Measurements from ENCODE around the gene SLC18A3.

The SLC18A3 gene

DNA sequence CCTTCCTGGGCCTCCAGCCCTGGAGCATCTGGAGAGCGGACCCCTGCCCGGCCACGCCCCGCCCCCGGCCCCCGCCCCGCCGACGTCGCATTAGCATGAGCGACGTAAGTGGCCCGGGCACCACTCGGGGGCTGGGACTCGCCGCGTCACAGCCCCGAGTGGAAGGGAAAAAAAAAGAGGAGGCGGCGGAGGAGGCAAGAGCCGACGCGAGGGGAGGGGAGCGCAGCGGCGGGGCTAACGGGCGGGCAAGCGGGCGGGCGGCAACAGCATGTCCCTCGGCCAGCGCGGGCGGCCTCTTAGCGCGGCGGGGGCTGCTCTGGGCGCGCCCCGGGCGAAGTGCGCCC is at the start of gene SLC18A3:
SLC18A3 (plus strand) TSS at position 197 of the 344 bp plus-strand sequence. CDS start 431 bp downstream, outside the sequence.
- CTCF ChIA-PET: no interaction called here
- no peak within 1 kb of the TSS for H3K27ac ChIP-seq
- no peak for DNase-seq (ENCODE audit: low spot score)
- TF ChIP-seq, protein P1, sequence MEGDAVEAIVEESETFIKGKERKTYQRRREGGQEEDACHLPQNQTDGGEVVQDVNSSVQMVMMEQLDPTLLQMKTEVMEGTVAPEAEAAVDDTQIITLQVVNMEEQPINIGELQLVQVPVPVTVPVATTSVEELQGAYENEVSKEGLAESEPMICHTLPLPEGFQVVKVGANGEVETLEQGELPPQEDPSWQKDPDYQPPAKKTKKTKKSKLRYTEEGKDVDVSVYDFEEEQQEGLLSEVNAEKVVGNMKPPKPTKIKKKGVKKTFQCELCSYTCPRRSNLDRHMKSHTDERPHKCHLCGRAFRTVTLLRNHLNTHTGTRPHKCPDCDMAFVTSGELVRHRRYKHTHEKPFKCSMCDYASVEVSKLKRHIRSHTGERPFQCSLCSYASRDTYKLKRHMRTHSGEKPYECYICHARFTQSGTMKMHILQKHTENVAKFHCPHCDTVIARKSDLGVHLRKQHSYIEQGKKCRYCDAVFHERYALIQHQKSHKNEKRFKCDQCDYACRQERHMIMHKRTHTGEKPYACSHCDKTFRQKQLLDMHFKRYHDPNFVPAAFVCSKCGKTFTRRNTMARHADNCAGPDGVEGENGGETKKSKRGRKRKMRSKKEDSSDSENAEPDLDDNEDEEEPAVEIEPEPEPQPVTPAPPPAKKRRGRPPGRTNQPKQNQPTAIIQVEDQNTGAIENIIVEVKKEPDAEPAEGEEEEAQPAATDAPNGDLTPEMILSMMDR (conservative IDR thresholded peaks at IDR 0.05; ENCODE audit: low read depth): no peak
- POLR2A ChIA-PET (ENCODE audit: low non-redundant PET): no interaction called here

DNA sequence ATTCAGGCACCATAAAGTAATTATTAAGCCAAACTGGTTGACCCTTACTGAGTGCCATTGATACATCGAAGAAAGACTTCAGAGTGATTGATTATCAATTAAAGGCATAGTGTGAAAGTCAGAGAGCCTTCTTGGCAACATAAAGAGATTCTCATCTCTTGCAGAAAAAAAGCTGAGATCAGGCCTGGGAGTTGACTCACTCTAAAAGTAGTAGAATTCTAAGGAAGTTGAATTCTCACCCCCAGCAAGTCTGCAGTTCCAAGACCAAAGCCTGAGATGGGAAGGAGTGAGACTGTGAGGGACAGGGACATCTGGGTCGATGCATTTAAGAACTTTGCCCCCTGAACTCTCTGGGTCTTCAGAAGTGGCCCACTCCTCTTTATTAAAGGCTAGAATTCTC is 49.6 kb upstream of the SLC18A3 start:
- TF ChIP-seq, protein P1 (conservative IDR thresholded peaks at IDR 0.05; ENCODE audit: low read depth): no peak
- ChIA-PET CTCF (no interaction called here), POLR2A (ENCODE audit: low non-redundant PET) (no interaction called here)
- no peak for DNase-seq (ENCODE audit: low spot score)
- no peak overlapping the region for H3K27ac ChIP-seq

DNA sequence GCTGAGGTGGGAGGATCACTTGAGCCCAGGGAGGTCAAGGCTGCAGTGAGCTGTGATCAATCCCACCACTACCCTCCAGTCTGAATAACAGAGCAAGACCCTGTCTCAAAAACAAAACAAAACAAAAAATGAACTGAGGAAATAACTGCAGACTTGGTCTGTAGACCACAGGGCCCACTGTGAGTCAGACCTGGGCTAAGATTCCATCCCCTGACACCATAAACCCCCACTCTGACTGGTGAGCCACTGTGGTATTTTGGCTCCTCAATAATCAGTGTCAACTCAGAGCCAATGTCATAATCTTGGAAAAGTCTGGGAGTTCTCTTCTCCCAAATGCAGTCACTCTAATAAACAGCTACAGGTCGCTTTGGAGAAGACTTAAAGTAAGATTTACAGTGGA is 47.2 kb upstream of the SLC18A3 start:
- TF ChIP-seq, protein P1 (conservative IDR thresholded peaks at IDR 0.05; ENCODE audit: low read depth): no peak
- ChIA-PET POLR2A (ENCODE audit: low non-redundant PET) (no interaction called here), CTCF (no interaction called here)
- no peak for DNase-seq (ENCODE audit: low spot score)
- no peak overlapping the region for H3K27ac ChIP-seq

DNA sequence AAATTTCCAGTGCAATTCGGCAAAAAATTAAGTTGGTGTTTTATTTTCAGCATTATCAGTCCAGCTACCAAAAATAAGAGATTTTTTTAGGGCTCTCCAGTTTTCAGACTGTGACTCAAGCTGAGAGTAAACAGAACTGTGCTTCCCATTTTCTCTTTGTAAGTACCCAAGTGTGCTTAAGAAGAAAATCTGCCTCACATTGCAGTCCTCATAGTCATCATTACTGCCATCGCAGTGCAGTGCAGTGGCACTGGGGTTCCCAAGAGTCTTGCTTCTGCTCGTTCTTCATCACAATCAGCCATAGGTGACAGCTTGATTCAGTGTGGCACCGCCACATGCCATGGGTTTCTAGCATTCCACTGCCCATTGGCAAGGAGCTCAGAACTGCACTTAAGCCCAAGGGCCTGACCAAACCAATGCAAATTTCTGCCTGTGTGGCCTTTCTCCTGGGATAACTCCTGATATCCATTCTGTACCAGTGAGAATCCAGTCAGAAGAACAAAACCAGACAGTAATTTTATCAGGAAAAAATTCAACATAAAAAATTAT is 45.6 kb upstream of the SLC18A3 start:
- TF ChIP-seq, protein P1 (conservative IDR thresholded peaks at IDR 0.05; ENCODE audit: low read depth): no peak
- CTCF ChIA-PET: no interaction called here

DNA sequence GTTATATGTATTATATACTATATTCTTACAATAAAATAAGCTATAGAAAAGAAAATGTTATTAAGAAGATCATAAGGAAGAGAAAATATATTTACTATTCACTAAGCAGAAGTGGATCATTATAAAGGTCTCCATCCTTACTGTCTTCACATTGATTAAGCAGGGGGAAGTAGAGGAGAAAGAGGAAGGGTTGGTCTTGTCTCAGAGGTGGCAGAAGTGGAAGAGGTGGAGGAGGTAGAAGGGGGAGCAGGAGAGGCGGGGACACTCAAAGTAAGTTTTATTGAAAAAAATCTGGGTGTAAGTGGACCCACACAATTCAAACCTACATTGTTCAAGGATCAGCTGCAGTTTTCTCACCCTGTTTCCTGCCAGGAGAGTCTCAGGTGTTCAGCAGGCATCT is 42.3 kb upstream of the SLC18A3 start:
- DNase-seq (ENCODE audit: low spot score): no peak
- TF ChIP-seq, protein P1 (conservative IDR thresholded peaks at IDR 0.05; ENCODE audit: low read depth): no peak
- POLR2A ChIA-PET (ENCODE audit: low non-redundant PET): no interaction called here
- H3K27ac ChIP-seq: no peak overlapping the region
- CTCF ChIA-PET: no interaction called here

More for the DNA sequence above, 45.6 kb upstream of the SLC18A3 start:
- H3K27ac ChIP-seq: no peak overlapping the region
- no peak for DNase-seq (ENCODE audit: low spot score)
- POLR2A ChIA-PET (ENCODE audit: low non-redundant PET): no interaction called here

DNA sequence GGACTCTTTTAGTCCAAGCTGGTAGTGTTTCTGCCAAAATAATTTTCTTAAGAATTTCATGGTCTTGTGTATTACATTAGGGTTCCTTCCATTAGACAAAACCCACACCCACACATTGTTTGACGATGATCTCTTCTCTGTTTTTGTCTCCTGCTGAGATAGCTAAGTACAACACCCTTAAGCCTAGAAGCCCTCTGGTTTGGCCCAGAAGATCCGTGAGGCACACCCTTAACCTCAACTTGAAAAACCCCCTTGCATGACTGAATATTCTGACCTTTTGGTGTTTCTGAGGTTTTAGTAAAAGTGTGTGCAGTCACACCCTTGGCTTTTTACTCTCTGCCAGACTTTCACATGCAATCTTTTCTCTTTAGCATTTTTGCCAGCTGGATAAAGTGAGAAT is 41.9 kb upstream of the SLC18A3 start:
- CTCF ChIA-PET: no interaction called here
- POLR2A ChIA-PET (ENCODE audit: low non-redundant PET): no interaction called here
- TF ChIP-seq, protein P1 (conservative IDR thresholded peaks at IDR 0.05; ENCODE audit: low read depth): no peak
- DNase-seq (ENCODE audit: low spot score): no peak
- no peak overlapping the region for H3K27ac ChIP-seq
